ENCODE measurements around the gene DYRK2. TPM values are rescaled to one million over a fixed set of nuclear protein-coding genes. Genes with fewer than 3 reads are reported as not detected.
A peak's percentile ranks its signal among the peaks of the same experiment; 100 is the strongest.

DYRK2 gene
- total and polyA plus RNA-seq, 10 of the 15 experiments (the other 5 are each of a cell fraction or from before 2014, with no cell fraction given), result 3.1 to 35.9 (median 12.2) TPM

DNA sequence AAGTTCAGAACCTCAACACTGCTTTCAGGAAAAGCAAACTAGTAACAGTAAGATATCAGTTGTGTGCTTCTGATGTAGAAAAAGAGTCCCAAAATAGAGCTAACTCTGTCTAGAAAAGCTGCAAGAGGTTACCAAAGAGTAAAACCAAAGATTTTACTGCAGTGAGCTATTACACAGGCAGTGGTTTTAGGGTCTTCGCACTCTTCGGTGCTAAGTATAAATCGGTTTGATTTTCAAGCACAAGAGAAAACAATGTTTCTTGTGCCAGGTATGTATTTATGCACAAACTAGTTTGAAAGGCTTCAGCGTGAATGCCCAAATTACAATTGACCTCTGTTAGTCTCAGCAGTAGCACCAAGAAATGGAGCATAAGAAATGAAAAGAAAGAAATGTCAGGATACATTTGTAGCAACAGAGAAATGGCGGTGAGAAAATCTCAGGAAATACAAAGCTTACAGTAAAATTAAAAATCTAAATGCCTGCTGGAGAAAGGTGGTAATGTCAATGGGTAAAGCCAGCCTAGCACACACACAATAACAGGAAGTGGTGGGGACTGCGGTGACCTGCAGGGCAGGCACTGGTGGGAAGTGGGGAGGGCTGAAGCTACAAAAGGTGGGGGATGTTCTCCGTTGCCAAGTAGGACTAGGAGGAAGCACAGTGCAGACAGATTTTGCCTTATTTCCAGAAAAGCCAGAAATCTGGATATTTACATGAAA, 18.0 kb upstream of the DYRK2 start (continued):
- TF ChIP-seq, protein P1, sequence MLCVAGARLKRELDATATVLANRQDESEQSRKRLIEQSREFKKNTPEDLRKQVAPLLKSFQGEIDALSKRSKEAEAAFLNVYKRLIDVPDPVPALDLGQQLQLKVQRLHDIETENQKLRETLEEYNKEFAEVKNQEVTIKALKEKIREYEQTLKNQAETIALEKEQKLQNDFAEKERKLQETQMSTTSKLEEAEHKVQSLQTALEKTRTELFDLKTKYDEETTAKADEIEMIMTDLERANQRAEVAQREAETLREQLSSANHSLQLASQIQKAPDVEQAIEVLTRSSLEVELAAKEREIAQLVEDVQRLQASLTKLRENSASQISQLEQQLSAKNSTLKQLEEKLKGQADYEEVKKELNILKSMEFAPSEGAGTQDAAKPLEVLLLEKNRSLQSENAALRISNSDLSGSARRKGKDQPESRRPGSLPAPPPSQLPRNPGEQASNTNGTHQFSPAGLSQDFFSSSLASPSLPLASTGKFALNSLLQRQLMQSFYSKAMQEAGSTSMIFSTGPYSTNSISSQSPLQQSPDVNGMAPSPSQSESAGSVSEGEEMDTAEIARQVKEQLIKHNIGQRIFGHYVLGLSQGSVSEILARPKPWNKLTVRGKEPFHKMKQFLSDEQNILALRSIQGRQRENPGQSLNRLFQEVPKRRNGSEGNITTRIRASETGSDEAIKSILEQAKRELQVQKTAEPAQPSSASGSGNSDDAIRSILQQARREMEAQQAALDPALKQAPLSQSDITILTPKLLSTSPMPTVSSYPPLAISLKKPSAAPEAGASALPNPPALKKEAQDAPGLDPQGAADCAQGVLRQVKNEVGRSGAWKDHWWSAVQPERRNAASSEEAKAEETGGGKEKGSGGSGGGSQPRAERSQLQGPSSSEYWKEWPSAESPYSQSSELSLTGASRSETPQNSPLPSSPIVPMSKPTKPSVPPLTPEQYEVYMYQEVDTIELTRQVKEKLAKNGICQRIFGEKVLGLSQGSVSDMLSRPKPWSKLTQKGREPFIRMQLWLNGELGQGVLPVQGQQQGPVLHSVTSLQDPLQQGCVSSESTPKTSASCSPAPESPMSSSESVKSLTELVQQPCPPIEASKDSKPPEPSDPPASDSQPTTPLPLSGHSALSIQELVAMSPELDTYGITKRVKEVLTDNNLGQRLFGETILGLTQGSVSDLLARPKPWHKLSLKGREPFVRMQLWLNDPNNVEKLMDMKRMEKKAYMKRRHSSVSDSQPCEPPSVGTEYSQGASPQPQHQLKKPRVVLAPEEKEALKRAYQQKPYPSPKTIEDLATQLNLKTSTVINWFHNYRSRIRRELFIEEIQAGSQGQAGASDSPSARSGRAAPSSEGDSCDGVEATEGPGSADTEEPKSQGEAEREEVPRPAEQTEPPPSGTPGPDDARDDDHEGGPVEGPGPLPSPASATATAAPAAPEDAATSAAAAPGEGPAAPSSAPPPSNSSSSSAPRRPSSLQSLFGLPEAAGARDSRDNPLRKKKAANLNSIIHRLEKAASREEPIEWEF (IDR thresholded peaks at IDR 0.05; ENCODE audit: insufficient replicate concordance, low read depth, low read length), result no peak
- TF ChIP-seq PAX8 (IDR thresholded peaks at IDR 0.05), result no peak
- TF ChIP-seq JUND (IDR thresholded peaks at IDR 0.05; ENCODE audit: low read depth, low read length), result no peak
- no peak for TF ChIP-seq RAD51 (IDR thresholded peaks at IDR 0.05)
- TF ChIP-seq, protein P2, sequence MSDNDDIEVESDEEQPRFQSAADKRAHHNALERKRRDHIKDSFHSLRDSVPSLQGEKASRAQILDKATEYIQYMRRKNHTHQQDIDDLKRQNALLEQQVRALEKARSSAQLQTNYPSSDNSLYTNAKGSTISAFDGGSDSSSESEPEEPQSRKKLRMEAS (IDR thresholded peaks at IDR 0.05; ENCODE audit: low read depth, low read length), result no peak
- TF ChIP-seq PML (IDR thresholded peaks at IDR 0.05; ENCODE audit: low read length), result no peak
- TF ChIP-seq, protein P3, sequence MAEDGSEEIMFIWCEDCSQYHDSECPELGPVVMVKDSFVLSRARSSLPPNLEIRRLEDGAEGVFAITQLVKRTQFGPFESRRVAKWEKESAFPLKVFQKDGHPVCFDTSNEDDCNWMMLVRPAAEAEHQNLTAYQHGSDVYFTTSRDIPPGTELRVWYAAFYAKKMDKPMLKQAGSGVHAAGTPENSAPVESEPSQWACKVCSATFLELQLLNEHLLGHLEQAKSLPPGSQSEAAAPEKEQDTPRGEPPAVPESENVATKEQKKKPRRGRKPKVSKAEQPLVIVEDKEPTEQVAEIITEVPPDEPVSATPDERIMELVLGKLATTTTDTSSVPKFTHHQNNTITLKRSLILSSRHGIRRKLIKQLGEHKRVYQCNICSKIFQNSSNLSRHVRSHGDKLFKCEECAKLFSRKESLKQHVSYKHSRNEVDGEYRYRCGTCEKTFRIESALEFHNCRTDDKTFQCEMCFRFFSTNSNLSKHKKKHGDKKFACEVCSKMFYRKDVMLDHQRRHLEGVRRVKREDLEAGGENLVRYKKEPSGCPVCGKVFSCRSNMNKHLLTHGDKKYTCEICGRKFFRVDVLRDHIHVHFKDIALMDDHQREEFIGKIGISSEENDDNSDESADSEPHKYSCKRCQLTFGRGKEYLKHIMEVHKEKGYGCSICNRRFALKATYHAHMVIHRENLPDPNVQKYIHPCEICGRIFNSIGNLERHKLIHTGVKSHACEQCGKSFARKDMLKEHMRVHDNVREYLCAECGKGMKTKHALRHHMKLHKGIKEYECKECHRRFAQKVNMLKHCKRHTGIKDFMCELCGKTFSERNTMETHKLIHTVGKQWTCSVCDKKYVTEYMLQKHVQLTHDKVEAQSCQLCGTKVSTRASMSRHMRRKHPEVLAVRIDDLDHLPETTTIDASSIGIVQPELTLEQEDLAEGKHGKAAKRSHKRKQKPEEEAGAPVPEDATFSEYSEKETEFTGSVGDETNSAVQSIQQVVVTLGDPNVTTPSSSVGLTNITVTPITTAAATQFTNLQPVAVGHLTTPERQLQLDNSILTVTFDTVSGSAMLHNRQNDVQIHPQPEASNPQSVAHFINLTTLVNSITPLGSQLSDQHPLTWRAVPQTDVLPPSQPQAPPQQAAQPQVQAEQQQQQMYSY (CRISPR knock-in tag; IDR thresholded peaks at IDR 0.05), result no peak
- TF ChIP-seq BCL11A (IDR thresholded peaks at IDR 0.05; ENCODE audit: low read depth, low read length), result peak; percentile 36; the same call in 1 of the 2 replicates
- no peak for TF ChIP-seq MEF2B (IDR thresholded peaks at IDR 0.05; ENCODE audit: partially characterized antibody, poor library complexity, severe bottlenecking)
- peak in 1 of 2 experiments; percentile 57; a peak in 1 of 4 replicates for TF ChIP-seq ETV6 (conservative IDR thresholded peaks at IDR 0.05 in 1 of 2, IDR thresholded peaks at IDR 0.05 in 1 of 2; ENCODE audit: borderline replicate concordance in 1 of 2, low read depth in 1 of 2)
- no peak for TF ChIP-seq JUNB (IDR thresholded peaks at IDR 0.05)
- 0 out of 2 replicates have a peak, but pooled peaks have one; percentile 9 for TF ChIP-seq MEF2A (IDR thresholded peaks at IDR 0.05; ENCODE audit: insufficient read depth, low read depth, low read length)
- TF ChIP-seq RBBP5 (conservative IDR thresholded peaks at IDR 0.05), result no peak
- TF ChIP-seq POLR2AphosphoS5 (IDR thresholded peaks at IDR 0.05; ENCODE audit: low read length), result no peak
- peak; percentile 84 for TF ChIP-seq SPI1 (IDR thresholded peaks at IDR 0.05; ENCODE audit: borderline replicate concordance, insufficient read depth, low read depth, low read length)
- TF ChIP-seq CREM (IDR thresholded peaks at IDR 0.05; ENCODE audit: low read depth), result no peak
- TF ChIP-seq ZNF274 (IDR thresholded peaks at IDR 0.05; ENCODE audit: insufficient read depth, insufficient read length), result no peak
- TF ChIP-seq, protein P4, sequence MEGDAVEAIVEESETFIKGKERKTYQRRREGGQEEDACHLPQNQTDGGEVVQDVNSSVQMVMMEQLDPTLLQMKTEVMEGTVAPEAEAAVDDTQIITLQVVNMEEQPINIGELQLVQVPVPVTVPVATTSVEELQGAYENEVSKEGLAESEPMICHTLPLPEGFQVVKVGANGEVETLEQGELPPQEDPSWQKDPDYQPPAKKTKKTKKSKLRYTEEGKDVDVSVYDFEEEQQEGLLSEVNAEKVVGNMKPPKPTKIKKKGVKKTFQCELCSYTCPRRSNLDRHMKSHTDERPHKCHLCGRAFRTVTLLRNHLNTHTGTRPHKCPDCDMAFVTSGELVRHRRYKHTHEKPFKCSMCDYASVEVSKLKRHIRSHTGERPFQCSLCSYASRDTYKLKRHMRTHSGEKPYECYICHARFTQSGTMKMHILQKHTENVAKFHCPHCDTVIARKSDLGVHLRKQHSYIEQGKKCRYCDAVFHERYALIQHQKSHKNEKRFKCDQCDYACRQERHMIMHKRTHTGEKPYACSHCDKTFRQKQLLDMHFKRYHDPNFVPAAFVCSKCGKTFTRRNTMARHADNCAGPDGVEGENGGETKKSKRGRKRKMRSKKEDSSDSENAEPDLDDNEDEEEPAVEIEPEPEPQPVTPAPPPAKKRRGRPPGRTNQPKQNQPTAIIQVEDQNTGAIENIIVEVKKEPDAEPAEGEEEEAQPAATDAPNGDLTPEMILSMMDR (IDR thresholded peaks at IDR 0.05 in 2 of 3, conservative IDR thresholded peaks at IDR 0.05 in 1 of 3; ENCODE audit: control insufficient read depth in 2 of 3, extremely low read depth in 1 of 3, insufficient read depth in 1 of 3, low read depth in 3 of 3, low read length in 3 of 3), result no peak
